ENCODE results near the gene COL8A1. TPM values are rescaled to one million over a fixed set of nuclear protein-coding genes. Genes with fewer than 3 reads are reported as not detected.

COL8A1 gene
- total RNA-seq, 2 donors from 2014 or later, result 0.42 to 1.9 TPM

DNA sequence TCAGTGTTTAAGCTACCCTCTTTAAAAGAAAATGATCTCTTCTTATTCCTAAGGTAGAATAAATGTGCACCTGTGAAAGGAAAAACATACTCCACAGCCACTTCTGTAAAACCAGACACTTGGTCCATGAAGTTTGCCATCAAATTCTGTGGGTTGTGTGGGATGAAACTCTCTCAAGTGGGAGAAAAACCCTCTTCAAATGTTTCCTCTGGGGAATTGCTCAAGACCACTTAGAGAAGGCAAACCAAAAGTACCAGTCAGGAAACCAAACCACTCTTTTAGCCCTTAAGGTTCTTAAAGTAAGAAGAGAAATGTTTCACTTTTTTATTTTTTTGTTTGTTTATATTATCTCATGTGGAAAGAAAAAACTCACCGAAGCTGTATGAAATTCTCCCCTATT, 1.2 kb downstream of the COL8A1 start:
- Histone ChIP-seq H3K4me3 (no peak overlapping the region), H3K4me1 (no peaks in the 10 kb centered on the region), H3K9ac (ENCODE audit: low read depth in 2 of 2, low read length in 2 of 2) (no peak overlapping the region), H3K27ac (no peak overlapping the region), H3K27me3 (peaks cover 27% of the 10 kb centered on the region), H3K36me3 (no peaks in the 10 kb centered on the region), H3K9me3 (no peaks in the 10 kb centered on the region)
- TF ChIP-seq, protein P1, sequence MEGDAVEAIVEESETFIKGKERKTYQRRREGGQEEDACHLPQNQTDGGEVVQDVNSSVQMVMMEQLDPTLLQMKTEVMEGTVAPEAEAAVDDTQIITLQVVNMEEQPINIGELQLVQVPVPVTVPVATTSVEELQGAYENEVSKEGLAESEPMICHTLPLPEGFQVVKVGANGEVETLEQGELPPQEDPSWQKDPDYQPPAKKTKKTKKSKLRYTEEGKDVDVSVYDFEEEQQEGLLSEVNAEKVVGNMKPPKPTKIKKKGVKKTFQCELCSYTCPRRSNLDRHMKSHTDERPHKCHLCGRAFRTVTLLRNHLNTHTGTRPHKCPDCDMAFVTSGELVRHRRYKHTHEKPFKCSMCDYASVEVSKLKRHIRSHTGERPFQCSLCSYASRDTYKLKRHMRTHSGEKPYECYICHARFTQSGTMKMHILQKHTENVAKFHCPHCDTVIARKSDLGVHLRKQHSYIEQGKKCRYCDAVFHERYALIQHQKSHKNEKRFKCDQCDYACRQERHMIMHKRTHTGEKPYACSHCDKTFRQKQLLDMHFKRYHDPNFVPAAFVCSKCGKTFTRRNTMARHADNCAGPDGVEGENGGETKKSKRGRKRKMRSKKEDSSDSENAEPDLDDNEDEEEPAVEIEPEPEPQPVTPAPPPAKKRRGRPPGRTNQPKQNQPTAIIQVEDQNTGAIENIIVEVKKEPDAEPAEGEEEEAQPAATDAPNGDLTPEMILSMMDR (IDR thresholded peaks at IDR 0.05), result no peak
- no peak for DNase-seq
- intact Hi-C loops (cut with DNase I), result no loop called here

DNA sequence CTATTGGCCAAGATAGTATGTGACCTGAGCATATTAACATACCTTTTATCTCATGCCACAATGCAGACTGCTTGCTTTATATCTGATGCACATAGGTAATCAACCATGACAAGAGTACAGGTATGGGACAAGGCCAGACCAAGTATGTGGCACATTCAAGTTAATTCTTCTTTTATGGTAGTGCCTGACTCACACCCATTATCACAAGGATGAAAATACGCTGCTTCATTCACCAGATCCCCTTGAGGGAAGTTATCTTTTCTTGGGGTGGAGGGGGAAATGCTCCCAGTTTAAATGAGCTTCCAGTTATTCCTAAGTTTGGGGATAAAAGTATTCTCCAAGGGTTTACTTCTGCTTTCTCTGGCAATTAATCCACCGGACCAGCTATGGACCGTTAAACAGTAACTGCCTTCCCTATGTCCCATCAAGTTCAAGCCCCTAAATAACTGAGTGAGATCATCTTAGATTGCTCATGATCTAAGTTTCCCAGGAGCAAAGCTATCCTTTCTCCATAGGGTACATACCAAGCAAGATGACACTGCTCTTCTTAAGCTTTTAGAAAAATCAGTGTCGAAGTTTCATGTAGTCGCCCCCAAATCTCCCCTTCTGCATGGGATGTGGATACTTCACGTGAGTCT, 1.9 kb downstream of the COL8A1 start:
- no peak for DNase-seq
- H3K4me1 ChIP-seq, result no peaks in the 10 kb centered on the region
- H3K9ac ChIP-seq (ENCODE audit: low read depth in 2 of 2, low read length in 2 of 2), result no peak overlapping the region
- no peaks in the 10 kb centered on the region for H3K36me3 ChIP-seq
- H3K27ac ChIP-seq, result no peak overlapping the region
- H3K4me3 ChIP-seq, result no peak overlapping the region
- intact Hi-C loops (cut with DNase I), result loop anchor here (5.0 kb wide), 1 partner anchor 47 kb away; no protein-coding TSS in a partner anchor
- TF ChIP-seq, protein P1 (IDR thresholded peaks at IDR 0.05), result no peak
- no peaks in the 10 kb centered on the region for H3K9me3 ChIP-seq
- H3K27me3 ChIP-seq, result peaks cover 24% of the 10 kb centered on the region

DNA sequence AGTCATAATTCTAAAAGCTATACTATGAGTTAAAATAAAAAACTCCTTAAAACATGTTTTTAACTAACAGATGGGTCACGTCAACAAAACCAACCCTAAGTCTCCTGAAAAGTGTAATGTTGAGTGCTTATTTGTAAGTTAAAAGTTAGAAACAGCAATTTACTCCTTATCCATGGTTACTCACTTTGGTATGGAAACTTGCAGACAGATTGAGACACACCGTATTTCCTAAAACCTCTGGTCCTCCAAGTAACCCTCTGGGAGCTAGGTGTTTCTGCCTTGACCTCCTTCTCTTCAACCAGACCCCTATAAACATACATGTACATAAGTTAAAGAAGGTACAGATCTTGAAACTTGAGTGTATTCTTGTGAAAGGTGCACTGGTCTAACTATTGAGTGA, 3.1 kb downstream of the COL8A1 start:
- Histone ChIP-seq H3K36me3 (no peaks in the 10 kb centered on the region), H3K9me3 (no peaks in the 10 kb centered on the region), H3K27me3 (peaks cover 19% of the 10 kb centered on the region), H3K4me3 (no peak overlapping the region), H3K27ac (no peak overlapping the region), H3K4me1 (no peaks in the 10 kb centered on the region), H3K9ac (ENCODE audit: low read depth in 2 of 2, low read length in 2 of 2) (no peak overlapping the region)
- DNase-seq, result no peak
- intact Hi-C loops (cut with DNase I), result loop anchor here (5.0 kb wide), 1 partner anchor 46 kb away; no protein-coding TSS in a partner anchor
- TF ChIP-seq, protein P1 (IDR thresholded peaks at IDR 0.05), result no peak

DNA sequence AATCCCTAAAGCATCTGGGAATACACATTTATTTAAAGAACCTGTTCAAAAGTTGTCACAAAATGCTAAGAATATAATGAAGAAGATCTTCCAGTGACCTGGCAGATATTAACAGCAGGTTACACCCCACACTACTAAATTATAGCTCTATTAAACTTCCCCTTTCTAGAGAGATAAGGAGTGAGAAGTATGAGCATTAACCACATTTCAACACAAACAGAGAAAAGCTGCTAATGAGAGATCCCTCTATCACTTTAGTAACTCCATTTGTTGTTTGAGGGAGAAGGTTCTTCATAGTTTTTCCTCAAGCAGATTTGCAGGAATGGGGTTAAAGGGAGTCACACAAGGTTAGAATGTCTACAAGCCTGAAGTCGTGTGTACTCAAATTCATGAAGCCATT, 3.6 kb downstream of the COL8A1 start:
- Histone ChIP-seq H3K9ac (ENCODE audit: low read depth in 2 of 2, low read length in 2 of 2) (no peak overlapping the region), H3K9me3 (no peaks in the 10 kb centered on the region), H3K36me3 (no peaks in the 10 kb centered on the region), H3K27me3 (peaks cover 14% of the 10 kb centered on the region), H3K4me3 (no peak overlapping the region), H3K4me1 (no peaks in the 10 kb centered on the region), H3K27ac (no peak overlapping the region)
- DNase-seq, result no peak
- intact Hi-C loops (cut with DNase I), result loop anchor here (5.0 kb wide), 1 partner anchor 45 kb away; no protein-coding TSS in a partner anchor
- TF ChIP-seq, protein P1 (IDR thresholded peaks at IDR 0.05), result no peak

DNA sequence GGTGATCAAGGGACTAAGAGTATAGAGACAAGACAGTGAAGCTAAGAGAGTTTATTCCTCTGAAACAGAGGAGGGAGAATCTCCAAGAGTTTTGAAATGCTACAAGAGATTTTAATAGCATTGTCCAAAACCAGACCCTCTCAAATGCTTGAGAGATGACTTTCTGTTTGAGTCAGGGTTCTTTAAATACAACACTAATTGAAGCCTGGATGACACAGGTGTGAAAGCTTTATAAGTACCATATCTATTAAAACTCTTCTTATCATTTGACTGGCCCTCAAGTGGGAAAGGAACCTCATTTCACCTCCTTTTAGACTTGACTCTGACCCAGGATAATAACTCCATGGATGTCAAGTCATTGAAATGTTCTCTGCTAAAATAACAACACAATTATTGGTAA, 5.6 kb downstream of the COL8A1 start:
- H3K36me3 ChIP-seq, result no peaks in the 10 kb centered on the region
- TF ChIP-seq, protein P1 (IDR thresholded peaks at IDR 0.05), result no peak
- H3K9me3 ChIP-seq, result no peaks in the 10 kb centered on the region
- DNase-seq, result no peak
- H3K4me1 ChIP-seq, result no peaks in the 10 kb centered on the region
- no peak overlapping the region for H3K27ac ChIP-seq
- peaks cover 5% of the 10 kb centered on the region for H3K27me3 ChIP-seq
- no peak overlapping the region for H3K9ac ChIP-seq (ENCODE audit: low read depth in 2 of 2, low read length in 2 of 2)
- H3K4me3 ChIP-seq, result no peak overlapping the region
- intact Hi-C loops (cut with DNase I), result loop anchor here (5.0 kb wide), 1 partner anchor 43 kb away; no protein-coding TSS in a partner anchor
